Measurements from ENCODE around the gene CPT2. TPM values are rescaled to one million over a fixed set of nuclear protein-coding genes. Genes with fewer than 3 reads are reported as not detected.
A peak's percentile ranks its signal among the peaks of the same experiment; 100 is the strongest.
"Not testable (repeated sequence)": the region's sequence is repeated elsewhere in the genome, so short reads cannot be mapped to it uniquely, and the experiment has no call there.

The CPT2 gene
- total RNA-seq, 4 donors from 2014 or later = 17.2 to 28.8 (median 21.7) TPM

GRCh38 chr1:53180951-53181350 lies 15.7 kb upstream of the CPT2 start:
- 89 to 93% methylated on average over 5 of the region's 5 CpGs for WGBS, 2 donors
- Histone ChIP-seq H3K36me3 (no peaks in the 10 kb centered on the region), H3K4me1 (peaks cover 0 to 38% (median 5%) of the 10 kb centered on the region in 4 donors), H3K9me3 (peaks cover 0 to 3% (median 0%) of the 10 kb centered on the region in 4 donors), H3K27me3 (no peaks in the 10 kb centered on the region), H3K27ac (no peak overlapping the region), H3K4me3 (no peak overlapping the region)
- DNase-seq (ENCODE audit: low spot score in 2 of 2) = no peak
- TF ChIP-seq CTCF (IDR thresholded peaks at IDR 0.05) = no peak
- no peak for TF ChIP-seq EP300 (IDR thresholded peaks at IDR 0.05)
- TF ChIP-seq POLR2A (IDR thresholded peaks at IDR 0.05) = no peak

GRCh38 chr1:53182111-53182593 lies 14.5 kb upstream of the CPT2 start:
- Histone ChIP-seq H3K4me1 (peaks cover 0 to 27% (median 5%) of the 10 kb centered on the region in 4 donors), H3K27me3 (no peaks in the 10 kb centered on the region), H3K9me3 (peaks cover 0 to 3% (median 0%) of the 10 kb centered on the region in 4 donors), H3K4me3 (no peak overlapping the region), H3K36me3 (no peaks in the 10 kb centered on the region), H3K27ac (peak overlapping the region in 2 of 4 donors; percentile 68 to 69)
- TF ChIP-seq CTCF (IDR thresholded peaks at IDR 0.05) (peak; percentile 72 to 92 (median 86)), POLR2A (IDR thresholded peaks at IDR 0.05) (no peak), EP300 (IDR thresholded peaks at IDR 0.05) (peak in 1 of 2 donors; percentile 65)
- WGBS, 2 donors = 17 to 19% methylated on average over 16 of the region's 16 CpGs
- peak; percentile 88 to 96 for DNase-seq (ENCODE audit: low spot score in 2 of 2)

DNA sequence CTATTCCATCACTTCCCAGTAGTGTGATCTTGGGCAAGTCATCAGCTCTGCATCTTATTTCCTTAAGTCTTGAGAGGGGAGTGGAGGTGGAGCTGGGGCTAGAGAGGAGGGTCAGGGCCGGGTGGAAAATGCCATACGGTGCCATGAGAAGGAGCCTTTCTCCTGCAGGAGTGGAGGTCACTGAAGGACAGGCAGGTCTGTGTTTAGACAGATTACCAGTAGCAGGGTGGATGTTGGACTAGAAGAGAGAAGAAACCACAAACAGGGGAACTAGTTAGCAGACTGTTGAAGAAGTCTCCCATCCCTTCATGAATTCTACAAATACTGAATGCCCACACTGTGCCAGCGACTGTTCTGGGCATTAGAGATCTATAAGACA lies 13.9 kb upstream of the CPT2 start:
- Histone ChIP-seq H3K9me3 (peaks cover 0 to 3% (median 0%) of the 10 kb centered on the region in 4 donors), H3K4me3 (no peak overlapping the region), H3K27ac (peak overlapping the region in 3 of 4 donors; percentile 42 to 69 (median 68)), H3K27me3 (no peaks in the 10 kb centered on the region), H3K36me3 (no peaks in the 10 kb centered on the region), H3K4me1 (peaks cover 0 to 26% (median 5%) of the 10 kb centered on the region in 4 donors)
- WGBS, 2 donors = 70 to 72% methylated on average over 3 of the region's 3 CpGs
- TF ChIP-seq POLR2A (IDR thresholded peaks at IDR 0.05) (no peak), CTCF (IDR thresholded peaks at IDR 0.05) (no peak), EP300 (IDR thresholded peaks at IDR 0.05) (no peak)
- DNase-seq (ENCODE audit: low spot score in 2 of 2) = no peak

- H3K4me1 ChIP-seq = peaks cover 0 to 26% (median 5%) of the 10 kb centered on the region in 4 donors
- WGBS, 2 donors = 61 to 67% methylated on average over 6 of the region's 6 CpGs
- DNase-seq (ENCODE audit: low spot score in 2 of 2) = peak in 1 of 2 donors; percentile 37
- peaks cover 0 to 3% (median 0%) of the 10 kb centered on the region in 4 donors for H3K9me3 ChIP-seq
- no peak overlapping the region for H3K4me3 ChIP-seq
- no peaks in the 10 kb centered on the region for H3K36me3 ChIP-seq
- no peaks in the 10 kb centered on the region for H3K27me3 ChIP-seq
- peak overlapping the region in 3 of 4 donors; percentile 42 to 69 (median 68) for H3K27ac ChIP-seq
- TF ChIP-seq POLR2A (IDR thresholded peaks at IDR 0.05) (no peak), EP300 (IDR thresholded peaks at IDR 0.05) (no peak), CTCF (IDR thresholded peaks at IDR 0.05) (no peak)
Observed at GRCh38 chr1:53183095-53183990, 13.3 kb upstream of the CPT2 start.

DNA sequence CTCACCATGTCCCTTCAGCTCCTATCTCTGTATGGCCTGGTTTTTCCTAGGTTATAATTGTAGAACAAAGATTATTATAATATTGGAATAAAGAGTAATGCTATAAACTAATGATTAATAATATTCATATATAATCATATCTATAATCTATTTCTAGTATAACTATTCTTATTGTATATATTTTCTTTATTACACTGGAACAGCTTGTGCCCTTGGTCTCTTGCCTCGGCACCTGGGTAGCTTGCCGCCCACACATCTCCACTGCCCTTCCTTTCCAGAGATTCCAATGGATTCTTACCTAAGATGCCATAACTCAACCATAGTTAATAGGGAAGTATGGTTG lies 10.7 kb upstream of the CPT2 start:
- H3K27ac ChIP-seq; H3K36me3 ChIP-seq; DNase-seq (ENCODE audit: low spot score in 2 of 2); H3K27me3 ChIP-seq; H3K4me3 ChIP-seq; H3K9me3 ChIP-seq: not testable (repeated sequence)
- WGBS, 2 donors = 82 to 84% methylated on average over 2 of the region's 2 CpGs
- peaks cover 0 to 26% (median 5%) of the 10 kb centered on the region in 4 donors for H3K4me1 ChIP-seq
- TF ChIP-seq CTCF (IDR thresholded peaks at IDR 0.05) = peak in 2 of 5 experiments; percentile 5 to 18
